ENCODE data around the gene INTS6.

Gene INTS6, protein sequence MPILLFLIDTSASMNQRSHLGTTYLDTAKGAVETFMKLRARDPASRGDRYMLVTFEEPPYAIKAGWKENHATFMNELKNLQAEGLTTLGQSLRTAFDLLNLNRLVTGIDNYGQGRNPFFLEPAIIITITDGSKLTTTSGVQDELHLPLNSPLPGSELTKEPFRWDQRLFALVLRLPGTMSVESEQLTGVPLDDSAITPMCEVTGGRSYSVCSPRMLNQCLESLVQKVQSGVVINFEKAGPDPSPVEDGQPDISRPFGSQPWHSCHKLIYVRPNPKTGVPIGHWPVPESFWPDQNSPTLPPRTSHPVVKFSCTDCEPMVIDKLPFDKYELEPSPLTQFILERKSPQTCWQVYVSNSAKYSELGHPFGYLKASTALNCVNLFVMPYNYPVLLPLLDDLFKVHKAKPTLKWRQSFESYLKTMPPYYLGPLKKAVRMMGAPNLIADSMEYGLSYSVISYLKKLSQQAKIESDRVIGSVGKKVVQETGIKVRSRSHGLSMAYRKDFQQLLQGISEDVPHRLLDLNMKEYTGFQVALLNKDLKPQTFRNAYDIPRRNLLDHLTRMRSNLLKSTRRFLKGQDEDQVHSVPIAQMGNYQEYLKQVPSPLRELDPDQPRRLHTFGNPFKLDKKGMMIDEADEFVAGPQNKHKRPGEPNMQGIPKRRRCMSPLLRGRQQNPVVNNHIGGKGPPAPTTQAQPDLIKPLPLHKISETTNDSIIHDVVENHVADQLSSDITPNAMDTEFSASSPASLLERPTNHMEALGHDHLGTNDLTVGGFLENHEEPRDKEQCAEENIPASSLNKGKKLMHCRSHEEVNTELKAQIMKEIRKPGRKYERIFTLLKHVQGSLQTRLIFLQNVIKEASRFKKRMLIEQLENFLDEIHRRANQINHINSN

DNA sequence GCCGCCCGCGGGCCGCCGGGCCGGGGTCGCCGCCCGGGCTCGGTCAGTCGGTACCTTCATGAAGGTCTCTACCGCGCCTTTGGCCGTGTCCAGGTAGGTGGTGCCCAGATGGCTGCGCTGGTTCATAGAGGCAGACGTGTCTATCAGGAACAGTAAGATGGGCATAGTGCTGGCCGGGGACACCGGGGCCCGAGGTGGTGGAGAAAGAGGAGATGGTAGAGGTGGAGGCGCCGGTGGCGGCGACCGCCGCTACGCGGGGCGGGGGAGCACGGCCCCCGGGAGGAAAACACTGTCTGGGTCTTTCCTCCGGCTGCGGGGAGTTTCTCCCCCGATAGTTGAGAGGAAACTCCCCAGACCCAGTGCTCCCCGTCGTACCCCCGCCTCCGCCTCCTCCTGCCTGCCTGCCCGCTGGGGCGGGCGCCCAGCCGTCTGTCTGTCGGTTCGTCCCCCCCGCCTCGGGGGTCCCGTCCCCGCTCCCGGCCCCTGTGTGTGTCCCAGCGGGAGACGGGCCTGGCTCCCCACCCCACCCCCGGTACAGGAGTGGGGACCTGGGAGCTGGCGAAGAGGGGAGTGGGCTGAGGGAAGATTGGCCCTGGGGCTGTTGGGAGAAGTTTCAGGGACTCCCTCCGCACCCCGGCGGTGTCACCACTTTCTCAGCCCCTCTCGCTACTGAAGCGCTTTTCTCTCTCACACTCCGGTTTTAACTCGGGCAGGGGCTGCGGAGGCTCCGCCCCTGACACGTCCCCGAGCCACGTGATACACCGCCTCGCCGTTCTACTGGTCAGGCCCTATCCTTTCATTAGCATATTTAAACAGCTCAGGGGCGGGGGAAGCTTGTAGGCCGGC, at the start of gene INTS6:
TSS of gene INTS6 (minus strand) at position 676 of the 846 bp plus-strand sequence. CDS start at position 165, 511 bp downstream.
- DNase-seq (ENCODE audit: low read depth): peak; percentile 99

DNA sequence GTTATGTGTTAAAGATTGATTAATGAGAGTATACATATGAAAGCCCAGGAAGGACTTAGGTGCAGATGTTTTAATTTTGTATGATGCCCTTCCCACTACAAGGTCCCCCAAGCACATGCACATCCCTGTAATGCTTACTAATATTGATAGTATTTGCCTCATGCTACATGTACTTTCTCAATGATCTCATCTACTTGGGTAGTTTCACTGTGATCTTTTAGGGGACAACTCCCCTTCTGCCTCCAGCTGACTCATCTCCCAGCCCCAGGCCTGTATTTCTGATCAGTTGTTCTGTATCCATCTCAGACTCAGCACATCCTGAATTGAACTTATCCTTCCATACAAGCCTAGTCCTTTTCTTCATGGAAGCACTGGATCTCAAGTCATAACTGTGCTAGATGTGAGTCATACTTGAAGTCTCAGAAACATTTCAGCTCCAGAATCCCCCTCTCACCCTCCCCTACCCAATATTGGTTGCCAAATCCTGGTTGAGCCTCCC, 49.4 kb upstream of the INTS6 start:
- peak; percentile 20 for DNase-seq (ENCODE audit: low read depth)

DNA sequence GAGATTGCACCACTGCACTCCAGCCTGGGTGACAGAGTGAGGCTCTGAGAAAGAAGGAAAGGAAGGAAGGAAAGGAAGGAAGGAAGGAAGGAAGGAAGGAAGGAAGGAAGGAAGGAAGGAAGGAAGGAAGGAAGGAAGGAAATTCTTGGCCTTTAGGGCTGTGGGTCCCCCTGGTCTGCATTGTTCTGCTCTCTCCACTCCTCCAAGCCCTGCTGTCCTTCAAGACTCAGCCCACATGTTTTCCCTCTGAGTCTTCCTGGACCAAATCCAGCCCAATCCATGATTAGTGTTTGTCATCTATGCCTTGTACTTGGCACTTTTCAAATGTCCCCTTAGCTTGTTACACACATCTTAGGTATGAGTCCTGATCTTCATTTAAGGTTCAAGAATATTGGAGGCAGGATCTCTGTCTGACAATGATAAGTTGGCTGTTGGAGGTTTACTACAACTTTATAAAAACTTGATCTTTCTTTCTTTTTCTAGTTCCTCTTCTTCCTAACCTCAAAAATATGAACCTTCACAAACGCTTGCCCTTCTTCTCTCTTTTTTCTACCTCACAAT, 48.8 kb upstream of the INTS6 start:
- DNase-seq (ENCODE audit: low read depth): peak; percentile 36

DNA sequence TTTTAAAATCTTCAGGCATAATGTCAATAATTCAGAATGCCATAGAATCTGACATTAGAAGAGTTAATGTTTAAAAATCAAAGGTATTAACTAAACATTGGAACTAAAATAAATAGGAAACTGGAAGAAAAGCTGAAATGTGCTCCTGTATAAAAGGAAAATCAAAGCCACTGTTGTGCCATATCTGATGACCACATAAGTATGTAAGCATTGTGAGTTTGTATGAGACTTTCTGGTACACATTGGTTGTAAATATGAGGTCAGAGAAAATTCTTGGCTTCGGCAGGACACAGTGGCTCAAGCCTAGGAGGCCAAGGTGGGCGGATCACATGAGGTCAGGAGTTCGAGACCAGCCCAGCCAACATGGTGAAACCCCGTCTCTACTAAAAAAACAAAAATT, 48.3 kb upstream of the INTS6 start:
- DNase-seq (ENCODE audit: low read depth): no peak

DNA sequence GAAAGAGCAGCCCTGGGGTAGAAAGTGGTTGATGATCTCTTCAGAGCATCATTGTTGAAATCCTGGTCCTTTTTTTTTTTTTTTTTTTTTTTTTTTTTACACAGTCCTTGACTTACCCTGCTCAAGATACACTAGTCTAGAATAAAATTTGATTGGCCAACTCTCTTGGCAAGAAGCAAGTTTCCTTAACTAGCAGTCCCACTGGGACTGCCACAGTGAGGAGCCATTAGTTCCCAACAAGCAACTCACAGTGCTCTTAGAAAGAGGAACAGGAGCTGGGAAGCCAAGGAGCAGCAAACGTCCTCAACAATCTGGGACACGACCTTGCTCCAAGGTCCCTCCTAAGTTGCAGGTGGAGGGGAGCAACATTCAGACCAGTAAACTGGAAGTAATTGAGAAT, 47.9 kb upstream of the INTS6 start:
- no peak for DNase-seq (ENCODE audit: low read depth)

DNA sequence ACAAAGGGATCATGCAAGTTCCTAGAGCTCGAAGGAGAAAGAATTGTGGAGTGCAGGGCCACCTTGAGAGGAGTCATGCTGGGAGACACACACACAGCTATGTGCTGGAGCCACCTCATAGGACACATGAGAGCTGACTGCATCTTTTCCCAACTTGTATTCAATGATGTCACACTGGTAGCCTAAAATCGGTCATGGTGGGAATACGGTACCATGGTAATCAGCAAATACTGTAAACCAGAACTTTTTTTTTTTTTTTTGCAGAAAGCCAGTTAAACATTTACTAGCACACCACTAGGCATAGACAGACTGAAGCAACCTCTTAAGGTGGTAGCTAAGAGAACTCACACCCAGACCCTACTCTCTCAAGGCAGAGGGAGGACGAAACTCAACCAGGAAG, 47.0 kb upstream of the INTS6 start:
- DNase-seq (ENCODE audit: low read depth): no peak

DNA sequence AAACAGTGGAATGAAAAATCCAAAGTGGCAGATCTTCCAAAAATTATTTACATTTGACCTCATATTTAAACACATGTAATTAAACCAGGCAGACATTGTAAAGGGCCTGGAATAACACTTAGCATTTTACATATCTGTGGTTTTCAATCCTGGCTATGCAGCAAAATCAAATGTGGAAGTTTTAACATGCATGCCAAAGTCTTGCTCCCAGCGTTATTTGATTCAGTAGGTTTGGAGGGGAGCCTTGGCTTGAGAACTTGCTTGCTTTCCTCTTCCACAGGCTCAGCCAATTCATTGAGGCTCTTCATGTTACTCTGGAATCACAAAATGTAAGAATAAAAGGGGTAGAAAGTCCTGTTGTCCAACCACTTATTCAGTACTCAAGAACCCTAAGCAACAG, 42.5 kb upstream of the INTS6 start:
- no peak for DNase-seq (ENCODE audit: low read depth)

DNA sequence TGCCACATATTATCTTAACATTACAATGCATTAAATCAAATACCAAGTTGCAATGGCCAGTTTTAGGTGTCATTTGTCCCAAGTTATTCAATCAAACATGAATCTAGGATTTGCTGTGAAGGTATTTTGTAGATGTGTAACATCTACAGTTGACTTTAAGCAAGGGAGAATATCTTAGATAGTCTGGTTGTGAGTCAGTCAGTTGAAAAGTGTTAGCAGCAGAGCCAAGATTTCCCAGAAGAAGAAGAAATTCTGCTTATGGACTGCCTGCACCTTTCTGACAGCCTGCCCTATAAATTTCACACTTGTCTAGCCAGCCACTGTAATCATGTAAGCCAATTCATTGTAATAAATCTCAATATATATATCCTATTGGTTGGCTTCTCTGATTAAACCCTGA, 41.3 kb upstream of the INTS6 start:
- DNase-seq (ENCODE audit: low read depth): no peak

DNA sequence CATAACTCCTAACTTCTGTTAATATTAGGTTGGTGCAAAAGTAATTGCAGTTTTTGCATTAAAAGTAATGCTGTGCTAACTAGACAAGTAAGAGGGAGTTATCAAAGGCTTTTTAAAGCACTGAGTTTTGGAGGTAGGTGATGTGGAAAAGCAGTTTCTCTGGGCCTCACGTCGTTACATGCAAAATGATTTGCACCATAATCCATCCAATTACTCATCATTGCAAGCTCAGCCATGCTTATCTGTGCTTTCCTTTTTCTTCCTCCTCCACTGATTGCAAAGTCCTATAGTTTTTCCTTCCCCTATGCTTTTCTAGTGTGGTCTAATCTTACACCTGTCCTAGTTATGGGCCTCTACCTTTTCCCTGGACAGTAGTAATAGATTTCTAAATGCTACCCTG, 35.4 kb upstream of the INTS6 start:
- DNase-seq (ENCODE audit: low read depth): no peak

DNA sequence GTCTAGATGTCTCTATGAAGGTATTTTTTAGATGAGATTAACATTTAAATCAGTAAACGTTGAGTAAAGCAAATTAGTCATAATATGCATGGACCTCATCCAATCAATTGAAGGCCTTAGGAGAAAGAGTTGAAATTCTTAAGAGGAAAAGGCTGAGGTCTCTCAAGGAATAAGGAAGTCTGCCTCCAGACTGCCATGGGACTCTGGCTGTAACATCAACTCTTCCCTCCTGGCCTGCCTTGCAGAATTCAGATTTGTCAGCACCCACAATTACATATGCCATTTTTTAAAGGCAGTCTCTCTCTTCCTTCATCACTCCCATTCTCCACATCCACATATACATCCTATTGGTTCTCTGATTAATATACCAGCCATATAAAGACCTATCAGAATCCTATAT, 28.8 kb upstream of the INTS6 start:
- no peak for DNase-seq (ENCODE audit: low read depth)

DNA sequence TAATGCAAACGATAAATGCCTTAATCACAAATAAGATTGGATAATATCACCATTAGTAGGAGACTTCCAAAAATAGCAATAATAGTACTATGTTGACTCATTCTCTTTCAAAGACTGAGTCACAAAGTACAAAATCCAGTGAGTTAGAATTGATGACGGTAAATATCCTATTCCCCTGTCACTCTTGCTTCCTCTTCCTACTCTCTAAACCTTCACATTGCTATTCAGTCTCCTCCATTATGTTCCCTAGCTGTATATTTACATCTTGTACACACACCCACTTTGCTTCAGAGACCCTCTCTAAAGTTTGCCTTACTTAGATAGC, 26.3 kb upstream of the INTS6 start:
- DNase-seq (ENCODE audit: low read depth): no peak

DNA sequence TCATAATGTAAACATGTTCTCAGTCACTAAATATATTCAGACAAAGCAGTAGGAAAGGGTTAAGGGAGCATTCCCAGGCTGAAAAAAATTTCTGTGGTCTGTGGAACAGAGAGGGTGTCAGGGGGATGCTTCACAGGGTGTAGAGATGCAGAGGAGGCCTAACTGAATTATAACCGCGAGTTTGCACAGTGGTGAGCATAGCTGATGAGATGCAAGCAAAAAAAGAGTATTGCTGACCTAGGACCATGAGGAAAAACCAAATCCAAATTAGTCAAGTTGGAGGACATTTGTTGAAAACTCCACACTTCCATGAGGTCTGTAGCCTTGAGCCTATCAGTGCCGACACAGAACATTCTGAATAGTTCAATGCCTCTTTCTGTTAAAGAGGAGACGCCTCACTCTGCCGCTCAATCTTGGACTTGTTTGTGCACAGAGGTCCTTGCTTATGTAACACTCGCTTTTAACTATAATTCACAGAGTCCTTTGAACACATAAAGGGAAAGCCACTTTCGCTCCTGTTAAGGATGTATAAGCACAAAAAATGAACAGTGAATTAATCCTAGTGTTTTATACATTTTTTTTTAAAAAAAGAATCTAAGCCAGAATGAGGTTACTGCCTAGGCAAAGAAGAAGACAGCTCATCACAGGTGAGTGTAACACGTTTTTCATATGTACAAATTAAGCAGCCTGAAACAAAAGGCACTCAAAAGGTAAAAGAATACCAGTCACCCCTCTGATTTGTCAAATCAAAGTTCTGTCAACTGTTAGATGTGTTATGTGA, 25.8 kb upstream of the INTS6 start:
- no peak for DNase-seq (ENCODE audit: low read depth)

DNA sequence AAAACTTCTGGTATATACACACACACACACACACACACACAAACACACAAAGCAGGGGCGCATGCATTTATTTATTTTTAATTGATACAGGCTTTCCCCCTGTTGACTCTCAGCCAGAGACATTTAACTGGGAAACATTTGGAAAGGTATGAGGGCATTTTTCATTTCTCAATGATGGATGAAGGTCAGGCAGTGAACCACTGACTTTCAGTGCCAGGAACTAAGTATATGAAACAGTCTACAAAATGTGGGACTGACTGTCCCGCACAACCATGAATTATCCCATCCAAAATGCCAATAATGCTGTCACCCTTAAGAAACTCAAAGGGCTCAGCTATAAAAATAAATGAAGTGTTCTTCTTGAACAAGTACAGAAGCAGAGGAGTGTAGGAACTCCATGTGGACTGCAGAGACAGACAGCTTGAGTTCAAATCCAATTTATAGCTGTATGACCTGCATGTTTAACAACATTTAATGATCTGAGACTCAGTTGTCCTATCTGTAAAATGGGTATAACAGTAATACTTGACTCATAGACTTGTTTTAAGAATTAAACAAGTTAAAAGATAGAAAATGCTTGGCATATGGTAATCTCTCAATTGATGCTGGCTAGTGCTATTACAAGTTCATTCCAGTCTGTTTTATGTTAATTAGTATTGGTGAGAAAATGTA, 25.0 kb upstream of the INTS6 start:
- no peak for DNase-seq (ENCODE audit: low read depth)

DNA sequence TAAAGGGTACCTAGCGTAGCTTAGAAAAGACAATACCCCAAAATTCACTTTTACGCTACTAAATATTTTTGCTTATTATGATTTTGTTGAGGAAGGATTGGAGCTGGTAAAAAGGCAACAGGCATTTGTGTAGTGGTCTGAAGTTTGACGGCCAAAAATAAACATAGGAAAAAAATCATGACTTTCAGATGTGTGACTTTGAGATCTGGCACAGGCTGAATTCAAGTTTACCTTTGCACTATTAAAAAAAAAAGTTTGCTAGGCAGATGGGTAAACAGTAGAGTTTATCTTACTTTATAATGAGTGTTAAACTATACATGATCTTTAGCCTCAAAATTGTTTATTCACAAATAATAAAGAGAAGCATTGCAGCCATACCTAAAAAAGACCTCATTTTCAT, 24.3 kb upstream of the INTS6 start:
- no peak for DNase-seq (ENCODE audit: low read depth)

DNA sequence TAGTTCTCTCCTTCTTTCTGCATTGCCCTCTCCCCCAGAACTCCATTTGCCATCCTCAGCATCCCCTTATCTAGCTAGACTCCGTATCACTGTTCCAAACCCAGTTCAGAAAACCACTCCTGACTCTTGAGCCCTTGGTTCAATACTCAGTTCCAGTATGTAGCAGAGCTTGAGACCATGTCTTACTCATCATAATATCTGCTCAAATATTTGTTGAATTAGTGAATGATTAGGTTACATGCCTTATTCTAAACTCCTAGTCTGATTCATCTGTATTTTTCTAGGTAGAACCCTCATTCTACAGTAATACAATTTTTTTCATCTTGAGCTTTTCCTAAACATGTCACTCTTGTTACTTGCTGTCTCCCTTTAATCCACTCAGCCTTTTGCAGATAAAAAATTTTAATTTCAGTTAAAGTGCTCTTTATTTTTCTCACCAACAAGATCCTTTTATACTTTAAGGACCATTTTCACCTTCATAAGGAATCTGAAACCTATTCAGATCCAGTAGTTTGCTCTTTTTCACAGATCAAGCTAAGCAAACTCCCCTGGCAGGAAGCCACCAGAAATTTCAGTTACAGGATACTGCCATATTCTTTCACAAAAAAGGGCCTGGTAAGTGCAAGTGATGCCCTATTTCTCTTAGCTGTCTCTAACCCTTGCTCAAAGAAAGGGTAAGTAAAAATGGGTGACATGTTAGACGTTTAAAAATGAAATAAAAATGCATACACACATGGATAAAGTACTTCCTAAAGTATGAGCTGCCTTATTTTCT, 23.1 kb upstream of the INTS6 start:
- DNase-seq (ENCODE audit: low read depth): no peak

DNA sequence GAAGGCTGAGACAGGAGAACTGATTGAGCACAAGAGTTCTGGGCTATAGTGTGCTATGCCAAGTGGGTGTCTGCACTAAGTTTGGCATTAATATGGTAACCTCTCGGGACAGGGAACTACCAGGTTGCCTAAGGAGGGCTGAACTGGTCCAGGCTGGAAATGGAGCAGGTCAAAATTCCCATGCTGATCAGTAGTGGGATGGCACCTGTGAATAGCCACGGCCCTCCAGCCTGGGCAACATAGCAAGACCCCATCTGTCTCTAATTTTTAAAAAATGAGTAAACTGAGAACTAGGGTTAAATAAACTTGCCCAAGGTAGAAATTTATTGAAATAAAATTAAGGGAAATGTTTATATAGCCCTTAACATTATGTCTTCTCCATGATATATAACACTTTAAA, 17.0 kb upstream of the INTS6 start:
- no peak for DNase-seq (ENCODE audit: low read depth)

DNA sequence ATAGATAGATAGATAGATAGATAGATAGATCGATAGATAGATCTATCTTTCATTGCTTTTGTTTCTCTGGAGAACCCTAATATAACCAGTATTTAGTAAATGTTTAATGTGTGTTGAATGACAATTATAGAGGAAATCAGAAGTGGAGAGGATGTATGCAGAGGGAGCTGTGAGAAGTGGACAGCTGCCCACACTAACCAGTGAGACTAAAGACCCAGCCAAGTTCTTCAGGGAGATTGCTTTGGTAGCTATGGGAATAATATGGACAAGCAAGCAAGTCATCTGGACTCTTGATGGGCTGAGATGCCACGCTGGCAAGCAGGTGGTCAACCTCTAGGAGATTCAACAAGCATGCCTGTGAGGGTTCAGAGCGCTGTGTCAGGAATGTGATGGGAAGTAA, 14.9 kb upstream of the INTS6 start:
- no peak for DNase-seq (ENCODE audit: low read depth)

DNA sequence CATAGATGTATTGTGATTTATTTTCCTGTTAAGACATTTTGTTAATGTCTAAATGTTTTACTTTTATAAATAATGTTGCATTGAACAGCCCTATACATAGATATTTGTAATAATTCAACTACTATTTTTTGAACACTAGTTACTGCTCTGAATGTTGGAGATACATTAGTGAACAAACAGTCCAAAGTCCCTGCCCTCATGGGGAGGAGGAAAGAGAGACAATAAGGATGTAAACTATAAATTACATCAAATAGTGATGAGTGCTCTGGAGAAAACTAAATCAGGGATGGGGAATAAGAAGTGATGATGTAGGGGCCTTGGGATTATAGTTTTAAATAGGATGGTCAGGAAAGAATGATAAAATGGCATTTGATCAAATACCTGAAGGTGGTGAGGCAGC, 12.3 kb upstream of the INTS6 start:
- DNase-seq (ENCODE audit: low read depth): no peak

DNA sequence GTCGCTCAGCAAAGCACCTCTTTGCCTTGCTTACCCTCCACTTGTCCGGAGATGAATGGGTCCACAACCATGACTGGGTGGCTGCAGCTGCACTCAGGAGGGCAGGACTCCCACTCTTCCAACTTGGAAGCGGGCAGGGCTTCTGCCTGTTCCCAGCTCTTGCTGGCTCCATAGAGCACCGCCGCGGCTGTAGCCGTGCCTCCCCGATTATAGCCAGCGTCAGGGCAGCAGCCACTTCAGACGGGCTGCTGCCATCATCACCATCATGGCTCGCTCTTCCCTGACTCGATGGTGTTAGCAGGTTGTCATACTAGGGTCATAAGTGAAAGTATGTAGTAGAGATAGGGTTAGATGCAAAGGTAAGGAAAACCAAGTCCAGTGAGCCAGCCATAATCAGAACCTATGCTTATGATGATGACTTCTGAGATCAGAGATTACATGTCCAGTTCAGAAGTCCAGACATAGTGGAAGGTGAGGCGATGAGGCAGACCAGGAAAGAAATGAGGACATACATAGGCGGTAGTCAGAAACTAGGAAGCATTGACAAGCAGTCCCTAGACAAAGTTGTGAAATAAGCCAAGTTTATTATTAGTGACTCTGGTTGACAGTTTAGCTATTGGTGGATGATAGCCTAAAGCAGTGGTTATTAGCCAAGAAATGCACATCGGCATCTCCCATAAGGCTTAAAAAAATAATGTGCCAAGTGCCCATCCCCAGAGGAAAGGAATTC, 4.4 kb upstream of the INTS6 start:
- DNase-seq (ENCODE audit: low read depth): no peak
